HG03565 (cell line): ENCODE data around the gene BANK1.

Experiments
- ATAC-seq: cut with Tn5 transposase; IDR thresholded peaks from one replicate; pipeline ENCODE4 v1.9.1; 2021; ENCODE audit warnings: mild to moderate bottlenecking, moderate library complexity; ENCODE audit not compliant: unreplicated experiment

BANK1 gene

GRCh38 chr4:101954975-101955678, 164.6 kb downstream of the BANK1 start:
- no peak for ATAC-seq

GRCh38 chr4:101956068-101956825, 165.7 kb downstream of the BANK1 start:
- ATAC-seq: no peak

- no peak for ATAC-seq
These were observed 168.0 kb downstream of the BANK1 start for GRCh38 chr4:101958547-101958946.

- no peak for ATAC-seq
These were observed 169.9 kb downstream of the BANK1 start for GRCh38 chr4:101960431-101960830.

- no peak for ATAC-seq
These were observed 170.6 kb downstream of the BANK1 start for GRCh38 chr4:101961144-101961543.

- ATAC-seq: no peak
These were observed 177.3 kb downstream of the BANK1 start for GRCh38 chr4:101967697-101968346.

GRCh38 chr4:101968364-101968763, 177.8 kb downstream of the BANK1 start:
- no peak for ATAC-seq

GRCh38 chr4:101969965-101970364, 179.4 kb downstream of the BANK1 start:
- ATAC-seq: no peak

GRCh38 chr4:101970547-101971155, 180.1 kb downstream of the BANK1 start:
- no peak for ATAC-seq

- ATAC-seq: no peak
These were observed 182.3 kb downstream of the BANK1 start for GRCh38 chr4:101972791-101973190.

GRCh38 chr4:101973361-101973760, 182.8 kb downstream of the BANK1 start:
- ATAC-seq: no peak

GRCh38 chr4:101977076-101977475, 186.5 kb downstream of the BANK1 start:
- no peak for ATAC-seq

- no peak for ATAC-seq
These were observed 191.2 kb downstream of the BANK1 start for GRCh38 chr4:101981756-101982155.

- no peak for ATAC-seq
These were observed 193.3 kb downstream of the BANK1 start for GRCh38 chr4:101983835-101984234.

GRCh38 chr4:101987623-101988243, 197.2 kb downstream of the BANK1 start:
- ATAC-seq: peak; percentile 95

GRCh38 chr4:101989551-101989950, 199.0 kb downstream of the BANK1 start:
- ATAC-seq: no peak

GRCh38 chr4:101992446-101992845, 201.9 kb downstream of the BANK1 start:
- ATAC-seq: no peak

GRCh38 chr4:101993002-101993841, 202.7 kb downstream of the BANK1 start:
- ATAC-seq: no peak

GRCh38 chr4:101993842-101994775, 203.6 kb downstream of the BANK1 start:
- ATAC-seq: no peak
